IPS DF 6.9 (cell line): ENCODE data around the gene PTPRN2.

Source experiments
- DNase-seq: peaks from one replicate; pipeline ENCODE4 v3.0.0-alpha.2; 2013; ENCODE audit warnings: low read depth, low spot score
- H3K27ac ChIP-seq: one replicate; pipeline ENCODE4 v1.5.1; 2013; ENCODE audit warnings: low read length, control low read depth
- H3K27me3 ChIP-seq: 2 replicates; pipeline ENCODE4 v1.6.1; 2013; ENCODE audit warnings: mild to moderate bottlenecking, low read length; ENCODE audit not compliant: control insufficient read depth, insufficient read depth
- H3K36me3 ChIP-seq: 2 replicates; pipeline ENCODE4 v1.6.1; 2013; ENCODE audit warnings: low read length; ENCODE audit not compliant: control insufficient read depth, insufficient read depth
- H3K4me1 ChIP-seq: 2 replicates; pipeline ENCODE4 v1.6.1; 2013; ENCODE audit warnings: low read length; ENCODE audit not compliant: control insufficient read depth, insufficient read depth
- H3K4me3 ChIP-seq: 2 replicates; pipeline ENCODE4 v1.5.1; 2013; ENCODE audit warnings: mild to moderate bottlenecking, low read length
- H3K9me3 ChIP-seq: 2 replicates; pipeline ENCODE4 v1.6.1; 2013; ENCODE audit warnings: low read length, inconsistent platforms; ENCODE audit not compliant: control insufficient read depth, insufficient read depth
- WGBS: extraction: QIAGEN DNeasy Blood & Tissue Kit; methylation state at CpG from one replicate; pipeline ENCODE4 v1.1.7; 2013; ENCODE audit warnings: mixed read lengths, missing lambda C conversion rate; ENCODE audit not compliant: insufficient read length, insufficient coverage; 5-methylcytosine and 5-hydroxymethylcytosine counted together

PTPRN2 gene

DNA sequence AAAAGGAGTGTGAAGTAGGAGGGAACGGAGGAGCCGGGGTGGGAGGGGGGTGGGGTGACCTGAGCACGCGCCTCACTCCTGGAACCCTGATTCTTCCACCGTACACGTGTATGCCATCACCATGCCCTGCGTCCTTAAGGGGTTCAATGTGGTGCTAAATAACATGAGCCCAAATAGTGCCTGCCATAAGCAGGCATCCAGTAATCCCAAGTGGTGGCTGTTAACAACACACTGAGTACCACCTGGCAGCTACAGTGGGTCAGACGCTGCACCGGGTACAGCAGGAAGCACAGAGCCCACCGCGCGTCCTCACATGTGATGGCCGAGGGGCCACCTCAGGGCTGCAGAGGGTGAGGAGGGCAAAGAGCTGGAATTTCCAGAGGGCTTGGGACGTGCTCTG is 81.9 kb downstream of the PTPRN2 start:
- Histone ChIP-seq H3K9me3 (peaks cover 30% of the 10 kb centered on the region), H3K4me1 (no peaks in the 10 kb centered on the region), H3K27ac (no peak overlapping the region), H3K27me3 (no peaks in the 10 kb centered on the region), H3K4me3 (no peak overlapping the region), H3K36me3 (no peaks in the 10 kb centered on the region)
- no CpG with 5 or more reads among the region's 14 CpGs for WGBS
- DNase-seq: no peak

DNA sequence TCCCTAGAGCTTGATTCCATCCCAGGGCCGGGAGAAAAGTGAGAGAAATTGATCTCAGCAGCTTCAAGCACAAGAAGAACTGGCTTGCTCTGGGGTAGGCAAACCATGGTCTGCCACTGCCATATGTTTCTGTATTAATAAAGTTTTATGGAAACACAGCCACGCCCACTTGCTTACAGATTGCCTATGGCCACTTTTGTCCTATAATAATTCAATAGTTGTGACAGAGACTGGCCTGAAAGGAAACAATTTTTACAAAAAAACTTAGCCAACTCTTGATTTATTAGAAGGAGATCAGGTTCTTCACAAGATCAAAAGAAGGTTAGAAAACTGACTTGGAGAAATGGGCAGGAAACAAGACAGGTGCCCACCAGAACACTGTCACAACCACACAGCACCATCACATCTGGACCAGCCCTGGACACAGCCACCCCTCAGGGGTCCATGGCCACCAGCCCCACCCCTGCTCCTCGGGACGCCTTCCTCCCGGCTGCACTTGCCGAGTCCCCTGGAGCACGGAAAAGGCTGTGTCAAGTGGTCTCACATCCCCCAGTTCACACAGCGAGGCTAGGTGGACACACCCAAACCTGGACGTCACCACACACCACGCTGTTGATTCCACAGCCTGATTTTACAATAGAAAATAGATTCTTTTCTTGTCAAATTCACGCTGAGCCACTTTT is 85.4 kb downstream of the PTPRN2 start:
- Histone ChIP-seq H3K9me3 (peaks cover 26% of the 10 kb centered on the region), H3K4me1 (no peaks in the 10 kb centered on the region), H3K27me3 (no peaks in the 10 kb centered on the region), H3K4me3 (no peak overlapping the region), H3K27ac (no peak overlapping the region), H3K36me3 (no peaks in the 10 kb centered on the region)
- no peak for DNase-seq
- WGBS: no CpG with 5 or more reads among the region's 11 CpGs

- H3K9me3 ChIP-seq: peaks cover 22% of the 10 kb centered on the region
- no peaks in the 10 kb centered on the region for H3K36me3 ChIP-seq
- no peaks in the 10 kb centered on the region for H3K4me1 ChIP-seq
- H3K4me3 ChIP-seq: no peak overlapping the region
- no CpG with 5 or more reads among the region's 28 CpGs for WGBS
- DNase-seq: no peak
- H3K27ac ChIP-seq: no peak overlapping the region
- H3K27me3 ChIP-seq: no peaks in the 10 kb centered on the region
Measured at GRCh38 chr7:158501393-158502067, 86.1 kb downstream of the PTPRN2 start.

- H3K4me3 ChIP-seq: no peak overlapping the region
- no peak for DNase-seq
- H3K36me3 ChIP-seq: no peaks in the 10 kb centered on the region
- H3K27ac ChIP-seq: no peak overlapping the region
- no CpG with 5 or more reads among the region's 29 CpGs for WGBS
- H3K9me3 ChIP-seq: peaks cover 14% of the 10 kb centered on the region
- no peaks in the 10 kb centered on the region for H3K4me1 ChIP-seq
- H3K27me3 ChIP-seq: no peaks in the 10 kb centered on the region
Measured at GRCh38 chr7:158500651-158501052, 87.0 kb downstream of the PTPRN2 start.

DNA sequence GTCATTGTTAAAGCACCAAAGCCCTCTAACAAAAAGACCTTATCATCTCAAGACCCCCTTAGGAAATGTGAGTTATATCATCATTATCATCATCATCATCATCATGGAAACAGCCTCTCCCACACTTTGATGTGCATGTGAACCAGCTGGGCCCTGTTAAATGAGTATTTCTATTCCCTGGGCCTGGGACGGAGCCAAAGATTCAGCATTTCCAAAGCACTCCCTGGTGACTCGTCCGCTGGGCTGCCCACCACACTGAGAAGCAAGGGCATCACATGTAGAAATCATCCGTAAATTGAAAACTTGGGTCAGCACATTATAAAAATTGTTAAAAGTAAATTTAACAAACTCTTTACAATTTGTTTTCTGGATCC is 88.6 kb downstream of the PTPRN2 start:
- H3K9me3 ChIP-seq: peaks cover 21% of the 10 kb centered on the region
- no peak for DNase-seq
- H3K36me3 ChIP-seq: no peaks in the 10 kb centered on the region
- H3K4me3 ChIP-seq: no peak overlapping the region
- H3K4me1 ChIP-seq: no peaks in the 10 kb centered on the region
- no peak overlapping the region for H3K27ac ChIP-seq
- H3K27me3 ChIP-seq: no peaks in the 10 kb centered on the region
- no CpG with 5 or more reads among the region's 4 CpGs for WGBS

DNA sequence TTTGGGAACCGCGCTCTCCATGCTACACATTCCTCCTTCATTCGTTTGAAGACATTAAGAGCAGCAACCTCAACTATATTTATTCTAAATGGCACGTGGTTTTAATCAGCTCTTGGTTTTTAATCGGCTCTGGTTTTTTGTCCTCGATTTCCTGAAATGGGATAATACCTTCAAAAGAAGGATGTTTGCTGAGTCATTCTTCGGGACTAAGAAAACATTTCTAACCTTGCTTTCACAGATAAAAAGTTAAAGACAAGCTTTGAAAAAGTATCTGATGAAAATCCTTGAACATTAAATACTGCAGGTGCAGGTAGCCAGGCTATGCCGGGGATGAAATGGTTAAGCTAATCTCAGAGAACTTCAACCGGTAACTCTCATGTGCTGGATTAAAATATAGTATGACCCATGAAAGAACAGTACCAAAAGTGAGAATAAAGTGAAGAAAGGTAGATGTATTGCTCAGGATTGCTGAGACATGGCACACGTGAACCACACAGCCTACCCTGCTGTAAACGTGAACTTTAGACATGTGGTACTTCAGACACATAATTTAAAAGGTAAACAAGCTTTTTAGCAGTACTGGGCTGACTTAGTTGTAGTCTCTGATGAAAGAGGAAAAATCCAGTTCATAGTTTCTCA is 89.1 kb downstream of the PTPRN2 start:
- no peaks in the 10 kb centered on the region for H3K36me3 ChIP-seq
- H3K4me1 ChIP-seq: no peaks in the 10 kb centered on the region
- no CpG with 5 or more reads among the region's 11 CpGs for WGBS
- H3K27me3 ChIP-seq: no peaks in the 10 kb centered on the region
- H3K27ac ChIP-seq: no peak overlapping the region
- no peak overlapping the region for H3K4me3 ChIP-seq
- DNase-seq: no peak
- H3K9me3 ChIP-seq: peaks cover 21% of the 10 kb centered on the region

- no peak for DNase-seq
- no peak overlapping the region for H3K27ac ChIP-seq
- no peak overlapping the region for H3K4me3 ChIP-seq
- no peaks in the 10 kb centered on the region for H3K27me3 ChIP-seq
- no CpG with 5 or more reads among the region's 9 CpGs for WGBS
- peaks cover 26% of the 10 kb centered on the region for H3K9me3 ChIP-seq
- H3K4me1 ChIP-seq: no peaks in the 10 kb centered on the region
- H3K36me3 ChIP-seq: no peaks in the 10 kb centered on the region
Measured at GRCh38 chr7:158497627-158498026, 90.0 kb downstream of the PTPRN2 start.

GRCh38 chr7:158495786-158496185 is 91.8 kb downstream of the PTPRN2 start:
- Histone ChIP-seq H3K4me3 (no peak overlapping the region), H3K27ac (no peak overlapping the region), H3K4me1 (no peaks in the 10 kb centered on the region; the same call in 1 of the 2 replicates), H3K9me3 (peaks cover 25% of the 10 kb centered on the region), H3K27me3 (no peaks in the 10 kb centered on the region), H3K36me3 (no peaks in the 10 kb centered on the region)
- no CpG with 5 or more reads among the region's 6 CpGs for WGBS
- DNase-seq: no peak

DNA sequence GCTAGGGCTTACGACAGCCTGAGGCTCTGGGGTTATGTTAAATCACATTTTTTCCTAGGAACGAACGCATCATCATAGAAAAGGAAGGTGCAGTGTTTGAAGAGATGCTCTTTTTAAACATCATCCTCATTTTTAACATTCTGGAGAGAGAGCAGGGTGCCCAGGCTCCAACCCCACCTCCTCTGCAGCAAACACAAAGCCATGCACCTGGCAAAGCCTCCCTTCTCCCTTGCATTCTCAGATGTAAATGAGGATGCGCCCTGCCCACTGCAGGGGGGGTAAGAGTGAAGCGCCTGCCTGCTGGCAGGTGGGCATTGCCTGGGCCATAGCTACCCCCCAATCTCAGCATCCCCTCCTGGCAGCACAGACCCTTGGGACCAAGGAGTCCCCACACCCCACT is 92.4 kb downstream of the PTPRN2 start:
- Histone ChIP-seq H3K27me3 (no peaks in the 10 kb centered on the region), H3K36me3 (no peaks in the 10 kb centered on the region), H3K4me1 (no peaks in the 10 kb centered on the region; the same call in 1 of the 2 replicates), H3K4me3 (no peak overlapping the region), H3K27ac (no peak overlapping the region), H3K9me3 (peaks cover 23% of the 10 kb centered on the region)
- no peak for DNase-seq
- no CpG with 5 or more reads among the region's 5 CpGs for WGBS

GRCh38 chr7:158494643-158495042 is 93.0 kb downstream of the PTPRN2 start:
- Histone ChIP-seq H3K4me1 (no peaks in the 10 kb centered on the region; the same call in 1 of the 2 replicates), H3K36me3 (no peaks in the 10 kb centered on the region), H3K9me3 (peaks cover 25% of the 10 kb centered on the region), H3K27me3 (no peaks in the 10 kb centered on the region), H3K4me3 (no peak overlapping the region), H3K27ac (no peak overlapping the region)
- no CpG with 5 or more reads among the region's 9 CpGs for WGBS
- no peak for DNase-seq
